Esophagus squamous epithelium (tissue), 5 donors: ENCODE results near the gene ADARB2. TPM values are rescaled to one million over a fixed set of nuclear protein-coding genes. Genes with fewer than 3 reads are reported as not detected.
"Not testable (repeated sequence)": the region's sequence is repeated elsewhere in the genome, so short reads cannot be mapped to it uniquely, and the experiment has no call there.

ENCODE experiments used
- DNase-seq: peaks from one replicate; lab custom pipeline; 2025; lab: John Stamatoyannopoulos, UW
- H3K27ac ChIP-seq, 4 donors: fragments of 200-600 bp; sonication (generic); one replicate each; pipeline ENCODE4 v1.5.1; 2016 to 2019; ENCODE audit warnings: mild to moderate bottlenecking in 1 of 4
- H3K27me3 ChIP-seq, 4 donors: fragments of 200-600 bp; sonication (generic); 1 replicate in 3 of 4; 2 replicates in 1 of 4; pipeline versions ENCODE4 v1.5.1 to v1.6.0; 2017 to 2021; ENCODE audit warnings: antibody characterized with exemption in 1 of 4
- H3K36me3 ChIP-seq, 3 donors: fragments of 200-600 bp; sonication (generic); one replicate each; pipeline ENCODE4 v1.5.1; 2016 to 2019
- H3K4me1 ChIP-seq, 3 donors: fragments of 200-600 bp; sonication (generic); one replicate each; pipeline ENCODE4 v1.5.1; 2017 to 2019
- H3K4me3 ChIP-seq, 4 donors: fragments of 200-600 bp; sonication (generic); 1 replicate in 3 of 4; 2 replicates in 1 of 4; pipeline ENCODE4 v1.5.1; 2016 to 2019; ENCODE audit warnings: mild to moderate bottlenecking in 2 of 4, moderate library complexity in 1 of 4
- H3K9me3 ChIP-seq, 3 donors: fragments of 200-600 bp; sonication (generic); one replicate each; pipeline ENCODE4 v1.5.1; 2016 to 2019
- POLR2A ChIP-seq, 4 donors: fragments of 450-650 bp; IDR thresholded peaks; one replicate each; pipeline ENCODE4 v1.6.1; 2017; ENCODE audit warnings: antibody characterized with exemption in 4 of 4, mild to moderate bottlenecking in 4 of 4, moderate library complexity in 3 of 4
- WGBS, 2 donors: methylation state at CpG; one replicate each; pipeline ENCODE4 v1.1.5; 2018; 5-methylcytosine and 5-hydroxymethylcytosine counted together
- intact Hi-C: fragments of 100-400 bp; cut with DNase I; formaldehyde crosslinking; loops from one replicate; pipeline ENCODE4 v1.15.0; 2022
- total RNA-seq, 4 donors: library from RNA; depleted of rRNA; stranded (reverse); fragments of >200 nt; gene quantifications; one replicate each; pipeline ENCODE4 v1.1.0, GENCODE V29; 2016
- TF ChIP-seq, protein P1 (sequence below), 6 experiments: fragments of 450-650 bp in 4 of 6; fragments of 200-600 bp in 2 of 6; sonication (generic) in 2 of 6; IDR thresholded peaks; one replicate each; pipeline ENCODE4 v1.5.1; 2016 to 2019; ENCODE audit warnings: antibody characterized with exemption in 6 of 6, mild to moderate bottlenecking in 4 of 6, moderate library complexity in 4 of 6
- donor health status: DM: yes; HTN: yes; CAD: no.

The ADARB2 gene
- total RNA-seq, 4 donors from 2014 or later: 0.21 to 3.5 (median 1.5) TPM

DNA sequence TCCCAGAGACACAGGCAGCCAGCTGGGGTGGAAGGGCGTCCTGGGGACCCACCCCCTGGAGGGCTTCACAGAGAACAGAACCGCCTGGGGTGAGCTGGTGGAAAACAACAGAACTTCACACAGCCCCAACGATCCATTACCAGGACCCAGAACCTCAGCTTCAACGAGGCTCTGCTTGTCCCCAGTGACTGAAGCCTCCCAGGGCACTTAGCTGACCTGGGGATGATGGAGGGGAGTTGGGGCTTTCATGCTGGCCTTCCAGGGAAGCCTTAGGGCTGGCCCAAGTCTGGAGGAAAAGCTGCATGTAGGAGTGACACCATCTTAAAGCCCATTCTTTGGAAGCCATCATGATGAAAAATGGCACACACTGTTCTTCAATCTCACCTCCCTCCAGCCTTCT is 381.0 kb downstream of the ADARB2 start:
- Histone ChIP-seq H3K36me3 (no peaks in the 10 kb centered on the region), H3K4me3 (no peak overlapping the region), H3K9me3 (no peaks in the 10 kb centered on the region), H3K27me3 (peaks cover 0 to 4% (median 0%) of the 10 kb centered on the region in 4 donors), H3K27ac (no peak overlapping the region), H3K4me1 (no peaks in the 10 kb centered on the region)
- DNase-seq: no peak
- TF ChIP-seq, protein P1, sequence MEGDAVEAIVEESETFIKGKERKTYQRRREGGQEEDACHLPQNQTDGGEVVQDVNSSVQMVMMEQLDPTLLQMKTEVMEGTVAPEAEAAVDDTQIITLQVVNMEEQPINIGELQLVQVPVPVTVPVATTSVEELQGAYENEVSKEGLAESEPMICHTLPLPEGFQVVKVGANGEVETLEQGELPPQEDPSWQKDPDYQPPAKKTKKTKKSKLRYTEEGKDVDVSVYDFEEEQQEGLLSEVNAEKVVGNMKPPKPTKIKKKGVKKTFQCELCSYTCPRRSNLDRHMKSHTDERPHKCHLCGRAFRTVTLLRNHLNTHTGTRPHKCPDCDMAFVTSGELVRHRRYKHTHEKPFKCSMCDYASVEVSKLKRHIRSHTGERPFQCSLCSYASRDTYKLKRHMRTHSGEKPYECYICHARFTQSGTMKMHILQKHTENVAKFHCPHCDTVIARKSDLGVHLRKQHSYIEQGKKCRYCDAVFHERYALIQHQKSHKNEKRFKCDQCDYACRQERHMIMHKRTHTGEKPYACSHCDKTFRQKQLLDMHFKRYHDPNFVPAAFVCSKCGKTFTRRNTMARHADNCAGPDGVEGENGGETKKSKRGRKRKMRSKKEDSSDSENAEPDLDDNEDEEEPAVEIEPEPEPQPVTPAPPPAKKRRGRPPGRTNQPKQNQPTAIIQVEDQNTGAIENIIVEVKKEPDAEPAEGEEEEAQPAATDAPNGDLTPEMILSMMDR (IDR thresholded peaks at IDR 0.05): no peak
- no peak for TF ChIP-seq POLR2A (IDR thresholded peaks at IDR 0.05)
- intact Hi-C loops: no loop called here
- 79% methylated on average over 4 of the region's 4 CpGs; no CpG with 5 or more reads in 1 of the 2 donors for WGBS, 2 donors

DNA sequence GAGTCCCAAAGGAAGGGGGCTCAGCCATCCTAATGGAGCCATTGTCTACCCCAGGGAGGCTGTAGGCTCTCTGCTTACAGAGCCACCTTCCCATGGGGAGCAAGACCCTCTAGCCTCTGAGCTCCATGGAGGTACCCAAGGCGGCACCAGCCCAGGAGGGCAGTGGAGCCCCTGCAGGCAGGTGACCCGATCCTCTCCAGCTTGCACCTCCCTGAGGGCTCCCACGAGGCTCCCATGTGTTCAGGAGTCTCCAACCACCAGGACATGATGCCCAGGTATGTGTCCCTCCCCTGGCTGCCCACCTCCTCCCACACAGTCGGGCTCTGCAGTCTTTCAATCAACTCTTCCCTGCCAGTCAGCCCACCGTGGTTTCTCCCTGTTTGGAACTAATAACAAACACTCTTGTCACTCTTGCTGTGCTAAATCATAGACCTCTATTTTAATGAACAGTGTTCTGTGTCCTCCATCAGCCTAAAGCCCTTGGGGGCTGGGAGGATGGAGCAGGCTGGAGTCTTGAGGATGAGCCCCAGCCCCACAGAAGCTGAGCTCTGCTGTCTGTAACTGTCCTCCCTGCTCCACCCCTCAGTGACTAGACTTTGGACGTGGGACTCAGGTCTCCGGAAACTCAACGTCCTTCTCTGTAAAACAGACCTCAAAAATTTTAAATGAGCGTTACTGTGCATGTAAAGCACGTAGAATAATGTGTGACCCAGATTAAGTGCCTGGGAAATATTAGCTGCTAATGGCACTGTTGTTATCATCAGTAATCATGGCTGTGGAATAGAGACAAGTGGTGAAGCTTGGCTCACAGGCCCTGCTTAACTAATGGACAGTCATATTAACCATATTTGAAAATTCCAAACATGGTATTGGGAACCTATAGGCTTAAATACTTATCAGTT is 382.3 kb downstream of the ADARB2 start:
- peaks cover 0 to 4% (median 0%) of the 10 kb centered on the region in 4 donors for H3K27me3 ChIP-seq
- no peaks in the 10 kb centered on the region for H3K36me3 ChIP-seq
- TF ChIP-seq, protein P1 (IDR thresholded peaks at IDR 0.05): no peak
- no peaks in the 10 kb centered on the region for H3K4me1 ChIP-seq
- 71% methylated on average over 6 to 8 of the region's 10 CpGs for WGBS, 2 donors
- intact Hi-C loops: no loop called here
- DNase-seq: no peak
- H3K4me3 ChIP-seq: no peak overlapping the region
- H3K27ac ChIP-seq: no peak overlapping the region
- no peaks in the 10 kb centered on the region for H3K9me3 ChIP-seq

DNA sequence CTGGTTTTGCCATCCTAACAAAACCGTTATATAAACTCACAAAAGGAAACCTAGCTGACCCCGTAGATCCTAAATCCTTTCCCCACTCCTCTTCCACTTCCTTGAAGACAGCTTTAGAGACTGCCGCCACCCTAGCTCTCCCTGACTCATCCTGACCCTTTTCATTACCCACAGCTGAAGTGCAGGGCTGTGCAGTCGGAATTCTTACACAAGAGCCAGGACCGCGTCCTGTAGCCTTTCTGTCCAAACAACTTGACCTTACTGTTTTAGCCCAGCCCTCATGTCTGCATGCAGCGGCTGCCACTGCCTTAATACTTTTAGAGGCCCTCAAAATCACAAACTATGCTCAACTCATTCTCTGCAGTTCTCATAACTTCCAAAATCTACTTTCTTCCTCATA is 385.0 kb downstream of the ADARB2 start:
- 62 to 76% methylated on average over 7 of the region's 7 CpGs for WGBS, 2 donors
- intact Hi-C loops, H3K27me3 ChIP-seq, H3K27ac ChIP-seq, H3K36me3 ChIP-seq, DNase-seq, H3K4me1 ChIP-seq, H3K4me3 ChIP-seq, H3K9me3 ChIP-seq: not testable (repeated sequence)

DNA sequence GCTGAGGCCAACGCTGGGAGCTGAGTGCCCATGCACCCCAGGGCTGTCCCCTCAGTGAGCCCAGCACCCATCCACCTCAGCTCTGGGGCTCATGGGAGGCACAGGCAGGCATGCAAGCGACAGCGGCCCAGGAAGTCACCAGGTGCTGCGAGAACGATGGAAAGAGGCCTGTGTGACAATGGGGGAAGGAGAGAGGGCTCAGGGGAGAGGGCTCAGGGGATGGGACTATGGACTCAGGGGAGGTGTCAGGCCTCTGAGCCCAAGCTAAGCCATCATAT is 388.6 kb downstream of the ADARB2 start:
- Histone ChIP-seq H3K9me3 (no peaks in the 10 kb centered on the region), H3K27me3 (no peaks in the 10 kb centered on the region), H3K27ac (no peak overlapping the region), H3K36me3 (no peaks in the 10 kb centered on the region), H3K4me1 (no peaks in the 10 kb centered on the region), H3K4me3 (no peak overlapping the region)
- intact Hi-C loops: no loop called here
- DNase-seq: no peak
- TF ChIP-seq, protein P1 (IDR thresholded peaks at IDR 0.05): no peak
- TF ChIP-seq POLR2A (IDR thresholded peaks at IDR 0.05): no peak
- WGBS, 2 donors: 80% methylated on average over 3 of the region's 5 CpGs; no CpG with 5 or more reads in 1 of the 2 donors

DNA sequence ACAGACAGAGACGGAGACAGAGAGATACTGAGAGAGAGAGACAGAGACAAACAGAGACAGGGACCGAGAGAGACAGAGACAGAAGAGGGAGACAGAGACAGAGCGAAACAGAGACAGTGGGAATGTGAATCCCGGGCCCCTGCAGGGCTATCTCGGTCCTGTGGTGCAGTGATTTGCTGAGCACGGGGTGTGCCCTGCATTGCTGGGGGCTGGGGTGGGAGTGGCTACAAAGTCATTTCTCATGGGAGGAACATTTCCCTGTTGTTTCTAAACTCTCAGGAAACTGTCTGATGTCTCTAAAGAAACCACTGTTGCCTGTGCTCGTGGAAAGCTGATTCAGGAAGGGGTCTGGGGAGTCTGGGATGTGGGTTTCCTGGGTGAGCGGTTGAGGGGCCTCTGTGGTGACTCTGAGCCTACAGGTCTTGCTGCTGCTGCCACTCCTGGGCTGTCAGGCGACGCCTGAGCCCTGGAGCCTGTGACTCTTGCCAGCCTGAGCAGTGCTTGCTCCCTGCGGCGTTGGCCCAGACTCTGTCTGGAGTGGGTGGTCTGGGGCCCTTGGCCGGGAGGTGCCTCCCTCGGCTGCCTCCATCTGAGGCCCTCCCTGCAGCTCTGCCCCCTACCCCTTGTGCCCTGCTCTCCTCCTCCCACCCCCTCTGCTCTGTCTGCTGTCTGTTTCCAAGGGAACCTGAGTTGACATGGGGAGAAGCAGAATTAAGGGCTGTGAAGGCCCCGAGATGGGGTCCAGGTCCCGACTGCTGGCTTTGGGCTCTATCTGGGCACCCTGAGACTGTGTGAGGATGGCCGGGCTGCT is 389.2 kb downstream of the ADARB2 start:
- Histone ChIP-seq H3K27me3 (no peaks in the 10 kb centered on the region), H3K36me3 (no peaks in the 10 kb centered on the region), H3K27ac (no peak overlapping the region), H3K9me3 (no peaks in the 10 kb centered on the region), H3K4me3 (no peak overlapping the region), H3K4me1 (no peaks in the 10 kb centered on the region)
- 62 to 71% methylated on average over 8 to 12 of the region's 17 CpGs for whole genome bisulfite sequencing, 2 donors
- DNase-seq: no peak
- intact Hi-C loops: no loop called here
- no peak for TF ChIP-seq POLR2A (IDR thresholded peaks at IDR 0.05)
- TF ChIP-seq, protein P1 (IDR thresholded peaks at IDR 0.05): no peak
